SK-N-SH treated with all-trans-retinoic acid at 6 μM for 48 hours (cell line): ENCODE measurements around the gene PTPRN2.

Source experiments
- ATAC-seq: fragments of 200-7000 bp; cut with Tn5 transposase; 3 replicates; pipeline ENCODE4 v1.9.1; 2020; ENCODE audit warnings: mild to moderate bottlenecking, moderate library complexity
- ARNTL ChIP-seq: fragments of 450-650 bp; formaldehyde crosslinking; IDR thresholded peaks from 2 replicates; pipeline ENCODE4 v1.5.0; 2020; ENCODE audit warnings: low read depth, mild to moderate bottlenecking, moderate library complexity, borderline replicate concordance
- BACH2 ChIP-seq: fragments of 250-450 bp; sonication (Bioruptor Pico); IDR thresholded peaks from 2 replicates; pipeline ENCODE4 v1.9.0; 2021; ENCODE audit warnings: mild to moderate bottlenecking, borderline replicate concordance
- CREB5 ChIP-seq: fragments of 250-450 bp; sonication (Bioruptor Pico); IDR thresholded peaks from 2 replicates; pipeline ENCODE4 v1.5.1; 2020; ENCODE audit warnings: low read depth, mild to moderate bottlenecking, moderate library complexity
- CSDC2 ChIP-seq: fragments of 250-450 bp; sonication (Bioruptor Pico); IDR thresholded peaks from 2 replicates; pipeline ENCODE4 v1.5.0; 2020; ENCODE audit warnings: mild to moderate bottlenecking, moderate library complexity
- CSRNP3 ChIP-seq: fragments of 250-450 bp; sonication (Bioruptor Pico); IDR thresholded peaks from 2 replicates; pipeline ENCODE4 v1.5.1; 2021; ENCODE audit warnings: mild to moderate bottlenecking, moderate library complexity
- ESRRG ChIP-seq: fragments of 250-450 bp; sonication (Bioruptor Pico); IDR thresholded peaks from 2 replicates; pipeline ENCODE4 v1.6.1; 2021; ENCODE audit warnings: mild to moderate bottlenecking
- GLIS3 ChIP-seq: fragments of 250-450 bp; sonication (Bioruptor Pico); IDR thresholded peaks from 2 replicates; pipeline ENCODE4 v1.5.0; 2020; ENCODE audit warnings: mild to moderate bottlenecking, moderate library complexity
- ISL1 ChIP-seq: fragments of 250-450 bp; sonication (Bioruptor Pico); IDR thresholded peaks from 2 replicates; pipeline ENCODE4 v2.1.2; 2022; ENCODE audit warnings: mild to moderate bottlenecking, moderate library complexity
- OSR1 ChIP-seq: fragments of 250-450 bp; sonication (Bioruptor Pico); IDR thresholded peaks from 2 replicates; pipeline ENCODE4 v1.8.0; 2022; ENCODE audit warnings: moderate library complexity, mild to moderate bottlenecking, inconsistent platforms
- POU6F1 ChIP-seq: fragments of 250-450 bp; sonication (Bioruptor Pico); IDR thresholded peaks from 2 replicates; pipeline ENCODE4 v1.8.0; 2021; ENCODE audit warnings: low read depth, mild to moderate bottlenecking, moderate library complexity, borderline replicate concordance
- PPARA ChIP-seq: fragments of 250-450 bp; sonication (Bioruptor Pico); IDR thresholded peaks from 2 replicates; pipeline ENCODE4 v1.5.0; 2020; ENCODE audit warnings: mild to moderate bottlenecking, borderline replicate concordance
- RARB ChIP-seq: fragments of 250-450 bp; sonication (Bioruptor Pico); IDR thresholded peaks from 2 replicates; pipeline ENCODE4 v1.8.0; 2021; ENCODE audit warnings: mild to moderate bottlenecking, moderate library complexity
- SNAI2 ChIP-seq: fragments of 250-450 bp; sonication (Bioruptor Pico); IDR thresholded peaks from 2 replicates; pipeline ENCODE4 v1.5.0; 2020; ENCODE audit warnings: mild to moderate bottlenecking, moderate library complexity
- TCF4 ChIP-seq: fragments of 250-450 bp; sonication (Bioruptor Pico); IDR thresholded peaks from 2 replicates; pipeline ENCODE4 v1.8.0; 2021; ENCODE audit warnings: mild to moderate bottlenecking, moderate library complexity, borderline replicate concordance
- TOX ChIP-seq: fragments of 250-450 bp; sonication (Bioruptor Pico); IDR thresholded peaks from 2 replicates; pipeline ENCODE4 v1.8.0; 2021; ENCODE audit warnings: mild to moderate bottlenecking, moderate library complexity, borderline replicate concordance
- ZC3H10 ChIP-seq: fragments of 250-450 bp; sonication (Bioruptor Pico); IDR thresholded peaks from 2 replicates; pipeline ENCODE4 v1.5.1; 2021; ENCODE audit warnings: mild to moderate bottlenecking, moderate library complexity
- ZFP3 ChIP-seq: fragments of 250-450 bp; sonication (Bioruptor Pico); IDR thresholded peaks from 2 replicates; pipeline ENCODE4 v1.5.0; 2020; ENCODE audit warnings: mild to moderate bottlenecking, moderate library complexity
- ZFP30 ChIP-seq: fragments of 450-650 bp; formaldehyde crosslinking; IDR thresholded peaks from 2 replicates; pipeline ENCODE4 v1.5.0; 2022; ENCODE audit warnings: mild to moderate bottlenecking, moderate library complexity
- ZNF565 ChIP-seq: fragments of 450-650 bp; formaldehyde crosslinking; conservative IDR thresholded peaks from 2 replicates; pipeline ENCODE4 v1.5.0; 2020; ENCODE audit warnings: low read depth, mild to moderate bottlenecking, moderate library complexity
- ZNF70 ChIP-seq: fragments of 450-650 bp; formaldehyde crosslinking; IDR thresholded peaks from 2 replicates; pipeline ENCODE4 v1.5.0; 2020; ENCODE audit warnings: mild to moderate bottlenecking, moderate library complexity

Gene PTPRN2

GRCh38 chr7:157814931-157815705 is 772.5 kb downstream of the PTPRN2 start (continued):
- no peak for TF ChIP-seq POU6F1

GRCh38 chr7:157813741-157814661 is 773.6 kb downstream of the PTPRN2 start:
- no peak for ATAC-seq
- TF ChIP-seq ISL1 (CRISPR knock-in tag) (no peak), PPARA (no peak), ARNTL (CRISPR knock-in tag) (no peak), OSR1 (CRISPR knock-in tag) (no peak), CSRNP3 (CRISPR knock-in tag) (no peak), SNAI2 (no peak)

- no peak for ATAC-seq
- TF ChIP-seq CREB5 (CRISPR knock-in tag) (no peak), POU6F1 (no peak), CSRNP3 (CRISPR knock-in tag) (no peak), BACH2 (CRISPR knock-in tag) (no peak), TCF4 (CRISPR knock-in tag) (no peak)
These were observed 774.6 kb downstream of the PTPRN2 start for GRCh38 chr7:157813053-157813452.

- no peak for TF ChIP-seq CSDC2 (CRISPR knock-in tag)
- TF ChIP-seq CREB5 (CRISPR knock-in tag) = no peak
- no peak for TF ChIP-seq ISL1 (CRISPR knock-in tag)
- no peak for TF ChIP-seq SNAI2
- TF ChIP-seq RARB = no peak
- TF ChIP-seq TCF4 (CRISPR knock-in tag) = no peak
- TF ChIP-seq TOX (CRISPR knock-in tag) = no peak
- TF ChIP-seq ZNF565 = no peak
- TF ChIP-seq ZC3H10 (CRISPR knock-in tag) = no peak
- TF ChIP-seq GLIS3 (CRISPR knock-in tag) = no peak
- no peak for TF ChIP-seq ESRRG (CRISPR knock-in tag)
- no peak for TF ChIP-seq ZFP3 (CRISPR knock-in tag)
- TF ChIP-seq ZNF70 (CRISPR knock-in tag) = no peak
- no peak for TF ChIP-seq ARNTL (CRISPR knock-in tag)
- no peak for TF ChIP-seq ZFP30 (CRISPR knock-in tag)
- no peak for TF ChIP-seq OSR1 (CRISPR knock-in tag)
- TF ChIP-seq BACH2 (CRISPR knock-in tag) = no peak
- TF ChIP-seq, all 23 proteins: peak for 0
These were observed 775.7 kb downstream of the PTPRN2 start for GRCh38 chr7:157811946-157812345.

More at GRCh38 chr7:157811946-157812345, 775.7 kb downstream of the PTPRN2 start:
- ATAC-seq = no peak
